Prostate gland (tissue), 2 donors: ENCODE data around the gene ACAD9. TPM values are rescaled to one million over a fixed set of nuclear protein-coding genes. Genes with fewer than 3 reads are reported as not detected.

Experiments used
- small RNA-seq, 2 donors: library from RNA; depleted of rRNA; stranded (forward); fragments of <200 nt; gene quantifications; one replicate each; pipeline ENCODE3, GENCODE V24; 2016
- total RNA-seq, 2 donors: library from RNA; depleted of rRNA; stranded (reverse); fragments of >200 nt; gene quantifications; one replicate each; pipeline ENCODE4 v1.1.0, GENCODE V29; 2016

The ACAD9 gene
- total RNA-seq, 2 donors from 2014 or later: 39.3 to 66.5 TPM

Small RNA genes lying within 50 kb of the gene (small RNA-seq; reads per million reads assigned to genes)
- gene AC112484.4: 0 reads per million in 2 donors

Other genes with a start within 250 kb of the ACAD9 start
- gene RPN1, start 228.8 kb upstream of the ACAD9 start, total RNA-seq: 100 to 1,000 TPM; 291 to 359 TPM
- 100 to 1,000 TPM in 1 of 2 donors, 10 to 100 TPM in 1; 88.2 to 125 TPM for gene RAB7A, start 153.4 kb upstream of the ACAD9 start, total RNA-seq
- gene CFAP92, start 114.5 kb downstream of the ACAD9 start, total RNA-seq: 1 to 10 TPM; 1.7 to 4.3 TPM
- 1 to 10 TPM; 1.8 to 4.0 TPM for gene EFCC1, start 121.7 kb downstream of the ACAD9 start, total RNA-seq
- gene GP9, start 181.2 kb downstream of the ACAD9 start, total RNA-seq: not detected
- gene RAB43, start 242.2 kb downstream of the ACAD9 start, total RNA-seq: 10 to 100 TPM; 35.9 to 52.3 TPM